Measurements from ENCODE around the gene SLC23A2.
"Not testable (repeated sequence)": the region's sequence is repeated elsewhere in the genome, so short reads cannot be mapped to it uniquely, and the experiment has no call there.

Gene SLC23A2

GRCh38 chr20:4929686-4930397, 71.5 kb downstream of the SLC23A2 start:
- no peak for DNase-seq

- DNase-seq = no peak
Observed at GRCh38 chr20:4926531-4927156, 74.7 kb downstream of the SLC23A2 start.

GRCh38 chr20:4925842-4926530, 75.3 kb downstream of the SLC23A2 start:
- peak; percentile 61 for DNase-seq

GRCh38 chr20:4924446-4924845, 76.9 kb downstream of the SLC23A2 start:
- DNase-seq = no peak

- no peak for DNase-seq
Observed at GRCh38 chr20:4924032-4924431, 77.3 kb downstream of the SLC23A2 start.

GRCh38 chr20:4922186-4922585, 79.1 kb downstream of the SLC23A2 start:
- no peak for DNase-seq

GRCh38 chr20:4921271-4921670, 80.0 kb downstream of the SLC23A2 start:
- not testable (repeated sequence) for DNase-seq

GRCh38 chr20:4920655-4921054, 80.7 kb downstream of the SLC23A2 start:
- DNase-seq = no peak

GRCh38 chr20:4920131-4920530, 81.2 kb downstream of the SLC23A2 start:
- no peak for DNase-seq

- peak; percentile 33 for DNase-seq
Observed at GRCh38 chr20:4919047-4919704, 82.1 kb downstream of the SLC23A2 start.

GRCh38 chr20:4918473-4918872, 82.8 kb downstream of the SLC23A2 start:
- DNase-seq = no peak

GRCh38 chr20:4916971-4917881, 84.1 kb downstream of the SLC23A2 start:
- no peak for DNase-seq

GRCh38 chr20:4913147-4913546, 88.2 kb downstream of the SLC23A2 start:
- no peak for DNase-seq

GRCh38 chr20:4912380-4913142, 88.7 kb downstream of the SLC23A2 start:
- no peak for DNase-seq

GRCh38 chr20:4910951-4911350, 90.4 kb downstream of the SLC23A2 start:
- no peak for DNase-seq

GRCh38 chr20:4905613-4906012, 95.7 kb downstream of the SLC23A2 start:
- no peak for DNase-seq

GRCh38 chr20:4905195-4905594, 96.1 kb downstream of the SLC23A2 start:
- no peak for DNase-seq

- DNase-seq = no peak
Observed at GRCh38 chr20:4904127-4904860, 97.0 kb downstream of the SLC23A2 start.

- no peak for DNase-seq
Observed at GRCh38 chr20:4902788-4903187, 98.5 kb downstream of the SLC23A2 start.

- no peak for DNase-seq
Observed at GRCh38 chr20:4901031-4901818, 100.1 kb downstream of the SLC23A2 start.
